WTC11 (cell line): Measurements from ENCODE around the gene ZNF343. TPM values are rescaled to one million over a fixed set of nuclear protein-coding genes. Genes with fewer than 3 reads are reported as not detected.

Experiments used
- ATAC-seq: fragments of 200-7000 bp; cut with Tn5 transposase; 2 replicates; pipeline ENCODE4 v1.10.0; 2021; ENCODE audit warnings: mild to moderate bottlenecking, moderate library complexity
- CTCF ChIA-PET: fragments of 300-600 bp; sonication (Branson Sonifier 250); formaldehyde crosslinking; loops from one replicate; lab custom pipeline; 2021; ENCODE audit warnings: antibody characterized with exemption; lab: Charles Lee
- POLR2A ChIA-PET: fragments of 350-600 bp; sonication (Branson Sonifier 250); formaldehyde crosslinking; loops from one replicate; lab custom pipeline; 2021; ENCODE audit warnings: antibody characterized with exemption; lab: Charles Lee
- DNase-seq: peaks from one replicate; pipeline ENCODE4 v3.0.0; 2021; ENCODE audit warnings: low spot score
- H3K27ac Mint-ChIP-seq: 2 replicates; pipeline ENCODE4 v1.8.0; 2021; ENCODE audit warnings: mixed read lengths
- H3K27me3 Mint-ChIP-seq: 2 replicates; pipeline ENCODE4 v1.8.0; 2021; ENCODE audit warnings: low read depth, mild to moderate bottlenecking, moderate library complexity, mixed read lengths
- H3K36me3 Mint-ChIP-seq: 2 replicates; pipeline ENCODE4 v1.8.0; 2021; ENCODE audit warnings: mixed read lengths
- H3K4me1 Mint-ChIP-seq: 2 replicates; pipeline ENCODE4 v1.8.0; 2022; ENCODE audit warnings: mixed read lengths
- H3K4me3 Mint-ChIP-seq: 2 replicates; pipeline ENCODE4 v1.8.0; 2021; ENCODE audit warnings: mild to moderate bottlenecking, moderate library complexity, mixed read lengths
- H3K9me3 Mint-ChIP-seq: 2 replicates; pipeline ENCODE4 v1.8.0; 2021; ENCODE audit warnings: mixed read lengths
- CREM ChIP-seq: sonication (generic); formaldehyde crosslinking; IDR thresholded peaks from 2 replicates; pipeline ENCODE4 v1.8.1; 2022; ENCODE audit warnings: mild to moderate bottlenecking, missing genetic modification reagents, moderate library complexity
- CTCF ChIP-seq: fragments of 200-600 bp; IDR thresholded peaks from 2 replicates; pipeline ENCODE4 v1.8.0; 2022; ENCODE audit warnings: antibody characterized with exemption
- FOXP4 ChIP-seq: sonication (generic); formaldehyde crosslinking; IDR thresholded peaks from 2 replicates; pipeline ENCODE4 v1.8.0; 2022; ENCODE audit warnings: mild to moderate bottlenecking, missing genetic modification reagents
- HMGA2 ChIP-seq: fragments of 250-450 bp; sonication (Bioruptor Pico); IDR thresholded peaks from 2 replicates; pipeline ENCODE4 v1.4.0; 2021; ENCODE audit warnings: mild to moderate bottlenecking, moderate library complexity
- NR1H2 ChIP-seq: sonication (generic); formaldehyde crosslinking; IDR thresholded peaks from 2 replicates; pipeline ENCODE4 v1.9.0; 2021; ENCODE audit warnings: mild to moderate bottlenecking, moderate library complexity, missing genetic modification reagents
- SMAD3 ChIP-seq: sonication (generic); formaldehyde crosslinking; IDR thresholded peaks from 2 replicates; pipeline ENCODE4 v1.8.0; 2022; ENCODE audit warnings: missing genetic modification reagents, mild to moderate bottlenecking, borderline replicate concordance
- ZBTB43 ChIP-seq: sonication (generic); formaldehyde crosslinking; IDR thresholded peaks from 2 replicates; pipeline ENCODE4 v1.8.1; 2023; ENCODE audit warnings: mild to moderate bottlenecking, missing genetic modification reagents
- ZNF281 ChIP-seq: sonication (generic); formaldehyde crosslinking; IDR thresholded peaks from 2 replicates; pipeline ENCODE4 v1.8.0; 2023; ENCODE audit warnings: mild to moderate bottlenecking, missing genetic modification reagents
- total RNA-seq: library from RNA; stranded (reverse); gene quantifications from 3 replicates; pipeline ENCODE4 v1.2.3, GENCODE V29; 2021
- TF ChIP-seq, protein P1 (sequence below): sonication (generic); formaldehyde crosslinking; IDR thresholded peaks from 2 replicates; pipeline ENCODE4 v1.8.1; 2022; ENCODE audit warnings: low read depth, missing genetic modification reagents, borderline replicate concordance

The ZNF343 gene
- total RNA-seq, 1 experiment from 2014 or later: 7.6 TPM

DNA sequence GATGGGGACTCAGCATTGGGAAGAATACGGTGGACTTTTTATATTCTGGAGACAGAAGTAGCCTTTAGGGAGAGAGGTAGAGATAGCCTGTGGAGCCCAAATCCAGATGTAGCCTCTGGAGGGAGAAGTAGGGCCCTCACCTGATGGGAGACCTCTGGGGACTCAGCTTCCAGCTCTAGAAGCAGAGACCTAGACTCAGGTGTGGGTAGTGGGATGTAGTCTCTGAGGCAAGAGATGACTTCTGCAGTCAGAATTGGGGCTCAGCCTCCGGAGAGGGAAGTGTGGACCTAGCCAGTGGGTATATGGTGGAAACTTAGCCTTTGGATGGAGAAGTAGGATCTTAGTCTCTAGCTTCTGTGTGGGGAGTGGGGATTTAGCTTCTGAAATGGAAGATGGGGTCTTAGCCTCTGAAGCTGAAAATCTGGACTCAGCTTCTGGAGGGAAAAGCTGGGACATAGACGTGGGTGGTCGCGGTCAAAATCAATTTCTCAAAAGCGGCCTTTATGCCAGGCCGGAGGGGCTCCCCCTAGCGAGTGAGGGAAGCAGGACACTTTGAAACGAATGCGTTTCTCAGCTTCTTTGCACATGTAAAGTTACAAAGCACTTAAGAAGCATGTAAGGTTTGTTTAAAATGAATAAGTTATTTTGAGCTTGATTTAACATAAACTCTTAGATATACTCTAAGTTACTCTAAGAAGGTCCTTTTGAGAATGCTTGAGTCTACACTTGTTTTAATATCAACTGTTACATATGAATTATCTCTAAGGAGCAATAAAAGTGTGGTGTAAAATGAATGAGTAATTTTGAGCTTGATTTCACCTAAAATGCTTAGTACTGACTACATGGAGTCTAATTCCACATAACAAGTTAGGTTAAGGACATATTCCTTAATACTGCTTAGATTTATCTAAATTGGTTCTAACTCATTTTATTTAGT lies 12.9 kb upstream of the ZNF343 start:
- Mint-ChIP-seq H3K27me3 (peaks cover 80% of the 10 kb centered on the region), H3K36me3 (no peaks in the 10 kb centered on the region)
- no peak for ATAC-seq

DNA sequence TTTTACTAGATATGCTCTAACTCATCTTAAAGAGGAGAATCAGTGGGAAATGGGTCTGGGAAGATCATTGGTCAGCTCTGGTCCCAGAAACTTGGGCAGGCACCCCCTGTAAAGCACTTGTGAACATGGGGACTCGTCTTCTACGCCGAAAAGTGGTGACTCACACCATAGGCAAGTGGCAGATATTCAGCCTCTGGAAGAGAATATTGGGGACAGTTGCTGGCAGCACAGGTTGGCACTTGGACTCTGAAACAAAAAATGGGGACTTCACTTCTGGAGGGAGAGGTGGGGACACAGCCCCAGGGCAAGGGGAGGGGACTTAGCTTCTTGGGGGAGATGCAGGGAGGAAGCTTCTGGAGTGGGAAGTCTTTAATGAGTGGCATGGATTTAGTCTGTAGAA lies 11.9 kb upstream of the ZNF343 start:
- H3K4me3 Mint-ChIP-seq: no peak overlapping the region
- ATAC-seq (no peak), DNase-seq (no peak)
- ChIA-PET POLR2A (no interaction called here), CTCF (interaction anchor here (1.5 to 2.1 kb wide), 2 partner anchors 124 to 127 kb away, joined by 8 to 22 read pairs; no protein-coding TSS in a partner anchor)
- peaks cover 71% of the 10 kb centered on the region for H3K27me3 Mint-ChIP-seq
- TF ChIP-seq CTCF (no peak), ZBTB43 (no peak), NR1H2 (no peak), SMAD3 (CRISPR knock-in tag) (no peak), FOXP4 (CRISPR knock-in tag) (no peak), HMGA2 (CRISPR knock-in tag) (no peak), ZNF281 (CRISPR knock-in tag) (no peak), CREM (no peak)
- TF ChIP-seq, protein P1, sequence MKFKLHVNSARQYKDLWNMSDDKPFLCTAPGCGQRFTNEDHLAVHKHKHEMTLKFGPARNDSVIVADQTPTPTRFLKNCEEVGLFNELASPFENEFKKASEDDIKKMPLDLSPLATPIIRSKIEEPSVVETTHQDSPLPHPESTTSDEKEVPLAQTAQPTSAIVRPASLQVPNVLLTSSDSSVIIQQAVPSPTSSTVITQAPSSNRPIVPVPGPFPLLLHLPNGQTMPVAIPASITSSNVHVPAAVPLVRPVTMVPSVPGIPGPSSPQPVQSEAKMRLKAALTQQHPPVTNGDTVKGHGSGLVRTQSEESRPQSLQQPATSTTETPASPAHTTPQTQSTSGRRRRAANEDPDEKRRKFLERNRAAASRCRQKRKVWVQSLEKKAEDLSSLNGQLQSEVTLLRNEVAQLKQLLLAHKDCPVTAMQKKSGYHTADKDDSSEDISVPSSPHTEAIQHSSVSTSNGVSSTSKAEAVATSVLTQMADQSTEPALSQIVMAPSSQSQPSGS (CRISPR knock-in tag): no peak
- no peaks in the 10 kb centered on the region for H3K36me3 Mint-ChIP-seq
- H3K9me3 Mint-ChIP-seq: no peaks in the 10 kb centered on the region
- H3K27ac Mint-ChIP-seq: no peak overlapping the region
- peaks cover 3% of the 10 kb centered on the region for H3K4me1 Mint-ChIP-seq

More for the DNA sequence above, 12.9 kb upstream of the ZNF343 start:
- Mint-ChIP-seq H3K4me1 (peaks cover 3% of the 10 kb centered on the region), H3K9me3 (no peaks in the 10 kb centered on the region)
- DNase-seq: peak; percentile 64
- ChIA-PET POLR2A (interaction anchor here (1.1 to 1.2 kb wide), 2 partner anchors 13 to 51 kb away, joined by 3 to 6 read pairs; partner anchors contain the start of genes SNRPB and ZNF343), CTCF (interaction anchor here (0.5 to 4.6 kb wide), 38 partner anchors 9 to 575 kb away, joined by 3 to 30 read pairs (median 4); partner anchors contain the start of genes NOP56, SNRPB, TMC2 and ZNF343)
- no peak for TF ChIP-seq ZBTB43
- peak; percentile 84 for TF ChIP-seq CTCF
- TF ChIP-seq, all 79 proteins: peak for 1
- no peak overlapping the region for H3K4me3 Mint-ChIP-seq
- H3K27ac Mint-ChIP-seq: no peak overlapping the region
